Liver (tissue), 3 donors: ENCODE measurements around the gene HS1BP3.

ENCODE experiments used
- SP1 ChIP-seq: IDR thresholded peaks from 2 replicates; pipeline ENCODE4 v1.6.1; 2018; ENCODE audit warnings: antibody characterized with exemption, mild to moderate bottlenecking
- TF ChIP-seq, protein P1 (sequence below): fragments of 150-350 bp; IDR thresholded peaks from 2 replicates; pipeline ENCODE4 v1.5.1; 2017; ENCODE audit warnings: improper control_type of control experiment, low read depth, low read length; ENCODE audit not compliant: missing input control
- donor health status: healthy.
- donor health status: healthy.

DNA sequence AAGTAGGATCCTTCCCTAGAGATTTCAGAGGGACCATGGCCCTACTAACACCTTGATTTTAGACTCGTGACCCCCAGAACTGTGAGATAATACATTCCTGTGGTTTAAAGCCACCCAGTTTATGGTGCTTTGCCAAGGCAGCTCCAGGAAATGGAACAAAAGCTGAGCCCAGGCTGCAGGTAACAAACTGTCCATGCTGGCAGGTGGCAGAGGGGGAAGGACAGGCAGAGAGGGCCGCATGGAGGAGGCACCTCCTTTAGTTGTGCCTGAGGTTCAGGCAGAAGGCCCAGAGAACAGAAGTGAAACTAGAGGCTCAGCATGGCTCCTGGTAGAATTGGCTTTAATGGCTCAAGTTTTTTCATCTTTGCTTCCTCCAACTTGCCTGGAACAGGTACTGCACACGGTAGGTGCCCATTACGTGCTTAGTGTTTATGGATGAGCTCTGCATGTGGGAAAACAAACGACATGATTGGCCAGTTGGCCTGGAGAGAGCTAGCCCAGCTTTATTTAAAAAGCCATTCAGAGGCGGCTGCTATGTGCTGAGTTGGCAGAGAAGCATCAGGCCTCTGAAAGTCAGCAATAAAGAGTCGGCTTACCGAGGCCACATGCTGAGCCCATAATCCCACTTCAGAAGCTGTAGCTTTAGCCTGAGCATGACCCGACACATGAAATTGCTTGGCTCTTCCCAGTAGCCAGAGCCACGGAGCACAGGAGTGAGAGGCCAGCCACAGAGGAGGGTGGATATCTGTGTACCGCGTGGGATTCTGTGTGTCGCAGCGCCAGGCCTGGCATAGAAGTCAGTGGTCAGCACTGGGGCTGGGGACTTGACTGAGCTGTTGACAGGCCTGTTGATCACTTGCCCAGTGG lies 36.5 kb downstream of the HS1BP3 start:
- TF ChIP-seq, protein P1, sequence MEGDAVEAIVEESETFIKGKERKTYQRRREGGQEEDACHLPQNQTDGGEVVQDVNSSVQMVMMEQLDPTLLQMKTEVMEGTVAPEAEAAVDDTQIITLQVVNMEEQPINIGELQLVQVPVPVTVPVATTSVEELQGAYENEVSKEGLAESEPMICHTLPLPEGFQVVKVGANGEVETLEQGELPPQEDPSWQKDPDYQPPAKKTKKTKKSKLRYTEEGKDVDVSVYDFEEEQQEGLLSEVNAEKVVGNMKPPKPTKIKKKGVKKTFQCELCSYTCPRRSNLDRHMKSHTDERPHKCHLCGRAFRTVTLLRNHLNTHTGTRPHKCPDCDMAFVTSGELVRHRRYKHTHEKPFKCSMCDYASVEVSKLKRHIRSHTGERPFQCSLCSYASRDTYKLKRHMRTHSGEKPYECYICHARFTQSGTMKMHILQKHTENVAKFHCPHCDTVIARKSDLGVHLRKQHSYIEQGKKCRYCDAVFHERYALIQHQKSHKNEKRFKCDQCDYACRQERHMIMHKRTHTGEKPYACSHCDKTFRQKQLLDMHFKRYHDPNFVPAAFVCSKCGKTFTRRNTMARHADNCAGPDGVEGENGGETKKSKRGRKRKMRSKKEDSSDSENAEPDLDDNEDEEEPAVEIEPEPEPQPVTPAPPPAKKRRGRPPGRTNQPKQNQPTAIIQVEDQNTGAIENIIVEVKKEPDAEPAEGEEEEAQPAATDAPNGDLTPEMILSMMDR: no peak
- TF ChIP-seq SP1: no peak
